PFSK-1 (cell line): ENCODE results near the gene SYNE3.

Experiments used
- POLR2AphosphoS5 ChIP-seq: IDR thresholded peaks from 2 replicates; pipeline ENCODE4 v1.6.1; 2012; ENCODE audit warnings: low read depth, mild to moderate bottlenecking, control low read depth, low read length, moderate library complexity
- SIN3A ChIP-seq: IDR thresholded peaks from 2 replicates; pipeline ENCODE4 v1.6.1; 2012; ENCODE audit warnings: mild to moderate bottlenecking, low read length, moderate library complexity, borderline replicate concordance; ENCODE audit not compliant: insufficient read depth
- TAF1 ChIP-seq: IDR thresholded peaks from 2 replicates; pipeline ENCODE4 v1.6.1; 2012; ENCODE audit warnings: low read length, control low read depth, borderline replicate concordance; ENCODE audit not compliant: insufficient read depth

- TF ChIP-seq POLR2AphosphoS5 (no peak), SIN3A (no peak), TAF1 (no peak)
Observed at GRCh38 chr14:95509495-95509894, 7.0 kb downstream of the SYNE3 start.
